Fibroblast of pulmonary artery (primary cell): ENCODE data around the gene SETD2.

Source experiments
- DNase-seq: peaks from one replicate; pipeline ENCODE4 v3.0.0-alpha.2; 2010; ENCODE audit warnings: low read depth
- H3K4me3 ChIP-seq: replicated peaks from 2 replicates; pipeline ENCODE4 v1.5.1; 2011; ENCODE audit warnings: low read depth, mild to moderate bottlenecking, control low read depth, low read length, moderate library complexity
- TF ChIP-seq, protein P1 (sequence below): IDR thresholded peaks from 2 replicates; pipeline ENCODE4 v1.5.1; 2011; ENCODE audit warnings: mild to moderate bottlenecking, control low read depth, low read length, inconsistent platforms; ENCODE audit errors: missing control alignments

SETD2 gene

DNA sequence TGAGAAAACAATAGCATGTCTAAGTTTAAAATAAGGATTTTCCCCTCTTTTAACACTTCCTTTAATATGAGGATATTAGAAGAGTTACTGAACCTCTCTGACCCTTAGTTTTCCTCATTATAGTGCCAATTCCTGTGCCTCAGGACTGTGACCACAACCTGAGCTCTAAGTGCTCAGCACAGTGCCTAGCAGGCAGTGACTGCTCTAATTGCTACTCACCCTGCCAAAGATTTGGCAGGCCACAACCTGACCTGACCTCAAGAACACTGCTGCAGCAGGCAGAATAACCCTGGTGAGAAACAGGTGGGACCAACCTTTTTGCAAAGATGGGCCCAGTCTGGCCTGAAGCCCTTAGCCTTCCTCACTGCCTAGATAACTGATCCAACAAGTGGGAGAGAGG, 148.8 kb downstream of the SETD2 start:
- no peak overlapping the region for H3K4me3 ChIP-seq
- DNase-seq, result no peak
- TF ChIP-seq, protein P1, sequence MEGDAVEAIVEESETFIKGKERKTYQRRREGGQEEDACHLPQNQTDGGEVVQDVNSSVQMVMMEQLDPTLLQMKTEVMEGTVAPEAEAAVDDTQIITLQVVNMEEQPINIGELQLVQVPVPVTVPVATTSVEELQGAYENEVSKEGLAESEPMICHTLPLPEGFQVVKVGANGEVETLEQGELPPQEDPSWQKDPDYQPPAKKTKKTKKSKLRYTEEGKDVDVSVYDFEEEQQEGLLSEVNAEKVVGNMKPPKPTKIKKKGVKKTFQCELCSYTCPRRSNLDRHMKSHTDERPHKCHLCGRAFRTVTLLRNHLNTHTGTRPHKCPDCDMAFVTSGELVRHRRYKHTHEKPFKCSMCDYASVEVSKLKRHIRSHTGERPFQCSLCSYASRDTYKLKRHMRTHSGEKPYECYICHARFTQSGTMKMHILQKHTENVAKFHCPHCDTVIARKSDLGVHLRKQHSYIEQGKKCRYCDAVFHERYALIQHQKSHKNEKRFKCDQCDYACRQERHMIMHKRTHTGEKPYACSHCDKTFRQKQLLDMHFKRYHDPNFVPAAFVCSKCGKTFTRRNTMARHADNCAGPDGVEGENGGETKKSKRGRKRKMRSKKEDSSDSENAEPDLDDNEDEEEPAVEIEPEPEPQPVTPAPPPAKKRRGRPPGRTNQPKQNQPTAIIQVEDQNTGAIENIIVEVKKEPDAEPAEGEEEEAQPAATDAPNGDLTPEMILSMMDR, result no peak

DNA sequence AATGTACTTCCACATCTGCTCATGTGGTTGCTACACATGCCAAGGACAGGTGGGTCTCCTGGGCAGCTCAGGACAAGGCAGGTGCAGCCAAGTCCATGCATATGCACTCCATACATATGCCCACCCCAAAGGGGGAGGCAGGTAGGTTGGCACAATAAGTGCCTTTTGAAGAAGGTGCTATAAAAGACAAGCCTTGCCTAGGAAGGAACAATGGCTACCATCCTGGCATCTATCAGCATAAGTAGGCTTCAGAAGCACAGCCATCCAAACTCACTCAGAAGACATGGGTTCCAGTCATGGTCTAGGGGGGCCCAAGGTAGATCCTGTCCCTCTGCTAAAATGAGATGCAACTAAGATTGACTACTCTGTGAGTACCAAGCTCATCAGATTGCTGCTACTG, 149.9 kb downstream of the SETD2 start:
- H3K4me3 ChIP-seq, result no peak overlapping the region
- TF ChIP-seq, protein P1, result no peak

DNA sequence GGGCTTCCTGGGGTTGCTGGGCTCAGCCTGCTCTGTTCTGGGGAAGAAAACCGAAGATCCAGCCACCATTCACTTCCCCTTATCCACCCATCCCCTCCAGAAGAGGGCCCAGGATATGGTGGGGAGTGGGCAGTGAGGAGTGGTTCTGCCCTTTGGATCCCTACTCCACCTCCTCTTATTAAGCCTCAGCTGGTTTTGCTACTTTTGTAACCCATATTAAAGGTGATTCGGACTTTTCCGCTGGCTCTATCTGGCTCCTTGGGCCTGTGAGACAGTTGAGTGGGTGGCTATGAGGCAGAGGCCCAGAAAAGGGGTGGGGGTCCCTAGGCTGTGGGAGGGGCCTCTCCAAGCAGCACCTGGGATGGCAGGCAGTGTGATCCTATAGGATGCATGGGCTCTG, 150.7 kb downstream of the SETD2 start:
- TF ChIP-seq, protein P1, result no peak
- no peak for DNase-seq

More for the DNA sequence above, 149.9 kb downstream of the SETD2 start:
- no peak for DNase-seq

DNA sequence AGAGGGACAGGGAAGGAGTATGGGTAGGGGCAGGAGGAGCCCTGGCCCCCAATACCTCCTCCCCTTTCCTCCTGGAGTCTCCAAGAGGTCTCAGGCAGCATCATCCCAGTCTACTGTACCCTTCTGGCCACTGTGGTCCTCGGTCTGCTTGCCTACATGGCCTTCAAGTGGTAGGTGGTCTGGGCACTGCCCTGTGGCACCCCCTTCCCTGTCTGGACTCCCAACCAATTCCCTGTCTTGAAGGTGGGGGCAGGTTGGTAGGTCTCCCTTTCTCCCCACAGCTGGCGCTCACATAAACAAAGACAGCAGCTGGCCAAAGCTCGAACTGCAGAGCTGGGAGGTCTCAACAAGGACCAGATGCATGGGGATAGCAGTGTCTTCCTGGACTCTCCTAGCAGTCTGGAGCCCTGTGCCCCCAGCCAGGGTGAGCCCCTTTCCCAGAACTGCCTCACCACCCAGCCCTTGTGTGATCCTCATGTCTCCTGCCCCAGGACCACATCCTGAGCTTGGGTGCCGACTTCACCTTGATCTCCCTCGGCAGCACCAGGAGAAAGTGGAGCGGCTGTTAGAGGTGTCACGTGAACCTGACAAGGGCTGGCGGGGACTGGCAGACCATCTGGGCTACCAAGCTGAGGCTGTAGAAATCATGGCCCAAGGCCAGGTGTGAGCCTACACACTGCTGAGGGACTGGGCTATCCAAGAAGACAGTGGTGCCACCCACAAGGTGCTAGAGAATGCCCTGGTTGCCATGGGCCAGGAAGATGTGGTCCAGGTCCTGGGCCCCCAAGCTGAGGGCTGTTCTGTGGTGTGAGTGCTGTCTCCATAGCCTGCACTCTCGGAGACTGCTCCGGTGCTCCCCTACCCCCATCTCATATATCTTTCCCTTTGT, 151.3 kb downstream of the SETD2 start:
- DNase-seq, result no peak
- TF ChIP-seq, protein P1, result no peak
- H3K4me3 ChIP-seq, result no peak overlapping the region

More for the DNA sequence above, 150.7 kb downstream of the SETD2 start:
- no peak overlapping the region for H3K4me3 ChIP-seq

DNA sequence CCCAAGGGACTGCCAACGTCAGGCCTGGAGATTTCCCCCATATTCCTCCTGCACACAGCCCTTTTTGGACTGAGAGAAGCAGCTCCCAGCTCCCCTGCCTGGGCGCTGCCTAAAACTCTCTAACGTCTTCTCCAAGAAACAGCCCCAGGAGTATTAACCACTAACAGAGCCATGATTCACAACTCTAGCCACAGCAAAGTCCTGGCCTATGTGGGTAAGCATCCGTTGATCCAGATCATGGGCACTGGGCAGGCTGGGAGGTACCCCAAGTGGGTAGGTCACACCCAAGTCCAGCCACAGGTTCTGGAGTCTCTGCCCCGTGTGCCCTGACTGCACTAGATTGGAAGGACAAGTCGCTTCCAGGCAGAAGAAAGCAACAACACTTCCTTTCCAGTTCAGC, 152.5 kb downstream of the SETD2 start:
- DNase-seq, result no peak
- TF ChIP-seq, protein P1, result no peak
- no peak overlapping the region for H3K4me3 ChIP-seq

DNA sequence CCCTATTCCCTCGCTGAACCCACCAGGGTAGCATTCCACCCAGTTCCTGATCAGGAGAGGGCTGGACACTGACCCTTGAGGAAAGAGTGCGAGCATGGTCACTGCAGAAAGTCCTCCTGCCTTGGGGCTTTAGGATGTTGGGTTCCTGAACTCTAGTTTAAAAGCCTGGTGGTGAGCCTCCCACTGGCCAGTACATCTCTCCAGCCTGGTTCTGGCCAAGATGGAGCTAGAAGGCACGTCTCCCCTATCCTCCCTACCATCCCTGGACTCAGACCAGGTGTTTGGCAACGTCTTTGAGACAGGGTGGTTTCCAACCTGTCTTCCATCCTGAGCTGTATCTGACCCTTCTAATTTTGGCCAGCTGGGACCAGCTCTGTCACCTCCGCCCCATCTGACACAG, 153.0 kb downstream of the SETD2 start:
- no peak for DNase-seq
- TF ChIP-seq, protein P1, result no peak
- H3K4me3 ChIP-seq, result no peak overlapping the region
